SHP77 (cell line): ENCODE measurements around the gene SSH2.

Source experiments
- DNase-seq, 2 experiments: peaks; one replicate each; lab custom pipeline; 2025; lab: John Stamatoyannopoulos, UW

SSH2 gene

DNA sequence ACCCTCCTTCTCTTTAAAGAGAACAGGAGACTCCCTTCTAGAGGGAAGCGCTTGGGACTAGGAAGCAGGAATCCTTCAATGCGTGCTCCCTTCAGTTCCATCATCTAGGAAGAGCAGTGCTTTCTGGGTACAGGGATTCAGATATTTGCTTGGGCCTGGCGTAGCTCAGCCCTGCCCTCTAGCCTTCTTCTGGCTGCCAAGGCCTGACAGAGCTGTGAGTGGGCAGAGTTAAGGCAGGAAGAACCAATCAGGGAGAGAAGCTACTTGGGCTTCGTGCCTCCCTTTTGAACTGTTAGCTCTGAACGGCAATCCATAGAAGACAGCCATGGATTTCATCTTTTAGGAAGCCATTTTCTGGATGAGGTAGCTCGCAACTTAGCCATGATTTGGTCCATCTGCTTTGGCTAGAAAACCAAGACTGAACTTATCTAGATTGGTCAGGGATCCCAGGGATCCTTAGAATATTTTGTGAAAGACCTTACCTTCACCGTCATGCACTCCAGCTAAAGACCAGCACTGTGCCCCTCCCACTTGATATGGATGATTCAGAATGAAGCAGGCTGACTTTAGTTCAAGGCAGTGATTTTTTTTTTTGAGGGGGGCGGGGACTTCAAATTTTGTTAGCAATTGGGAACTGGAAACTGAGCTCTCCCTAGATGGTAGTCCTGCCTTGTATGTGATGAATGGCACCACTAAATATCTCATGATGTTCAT, 304.8 kb downstream of the SSH2 start:
- DNase-seq: peak in 1 of 2 experiments; percentile 51

GRCh38 chr17:29624586-29624985, 305.4 kb downstream of the SSH2 start:
- no peak for DNase-seq

GRCh38 chr17:29623283-29623647, 306.8 kb downstream of the SSH2 start:
- DNase-seq: no peak

GRCh38 chr17:29622337-29623282, 307.4 kb downstream of the SSH2 start, which contains the start of gene CORO6:
TSS of gene CORO6 (minus strand) at chr17:29622912. CDS start at chr17:29621421, 1,491 bp downstream.
- DNase-seq: peak; percentile 34 to 50

- no peak for DNase-seq
Observed at GRCh38 chr17:29621751-29622194, 308.3 kb downstream of the SSH2 start.

DNA sequence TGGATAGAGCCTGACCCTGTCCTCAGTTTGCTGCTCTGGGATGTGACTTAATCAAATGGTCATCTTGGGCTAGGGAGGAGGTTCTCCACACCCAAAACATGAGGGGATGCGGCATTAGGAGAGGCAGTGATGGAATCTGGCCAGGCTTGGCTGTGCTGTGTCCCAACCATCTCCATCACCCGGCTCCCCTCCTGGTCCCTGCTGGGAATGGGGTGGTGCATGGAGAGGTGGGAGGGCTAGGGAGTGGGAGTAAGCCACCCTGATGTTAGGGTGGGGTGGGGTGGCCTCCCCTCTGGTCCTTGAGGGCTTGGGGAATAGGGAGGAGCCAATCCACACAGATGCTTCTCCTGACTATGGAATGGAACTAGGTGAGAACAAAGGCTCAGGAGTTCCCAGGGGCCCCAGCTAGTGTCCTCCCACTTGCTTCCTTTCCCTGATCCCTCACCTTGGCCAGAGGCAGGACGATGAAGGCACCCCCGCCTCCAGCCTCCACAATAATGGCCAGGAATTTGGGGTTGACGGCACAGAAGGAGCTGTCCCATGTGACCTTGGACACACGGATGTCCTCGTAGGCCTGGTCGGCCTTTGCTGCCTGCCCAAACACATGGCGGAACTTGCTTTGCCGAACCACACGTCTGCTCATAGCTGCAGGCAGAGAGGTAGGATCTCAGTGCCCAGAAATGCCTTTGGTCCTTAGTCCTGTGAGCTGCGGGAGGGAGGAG, 309.1 kb downstream of the SSH2 start:
- DNase-seq: no peak

DNA sequence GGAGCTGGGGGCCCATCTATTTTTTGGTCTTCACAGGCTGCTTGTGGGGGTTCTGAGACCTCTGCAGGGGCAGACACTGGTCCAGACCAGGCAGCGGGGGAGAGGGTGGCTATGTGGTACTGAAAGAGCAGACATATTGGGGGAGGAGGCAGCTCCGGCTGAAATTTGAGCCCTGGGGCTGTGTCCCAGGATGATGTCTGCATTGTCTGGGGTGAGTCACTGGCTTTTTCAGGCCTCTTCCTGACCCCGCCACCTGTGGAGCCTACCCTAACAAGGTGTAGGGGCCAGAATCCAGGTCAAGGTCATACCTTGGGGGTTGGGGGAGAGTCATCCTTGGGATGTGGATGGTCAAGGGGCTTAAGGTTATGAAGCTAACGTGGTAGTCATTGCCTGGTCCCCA, 309.8 kb downstream of the SSH2 start:
- DNase-seq: no peak

DNA sequence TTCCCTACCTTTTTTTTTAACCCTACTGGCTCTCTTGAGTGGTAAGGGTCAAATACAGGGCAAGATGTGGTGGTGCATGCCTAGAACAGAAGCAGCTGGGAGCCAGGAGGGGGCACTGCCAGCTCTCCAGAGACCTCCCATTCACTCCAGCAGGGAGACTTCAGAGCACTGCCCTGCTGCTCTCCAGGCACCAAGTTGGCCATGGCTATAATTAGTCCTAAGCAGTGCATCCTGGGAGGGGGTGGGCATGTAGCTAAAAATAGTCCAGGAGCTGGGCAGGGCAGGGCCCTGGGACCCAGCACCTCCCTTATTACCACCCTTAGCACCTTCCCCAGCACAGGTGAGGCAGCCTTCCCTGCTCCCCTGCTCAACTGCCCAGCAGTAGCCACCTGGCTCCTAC, 310.8 kb downstream of the SSH2 start:
- DNase-seq: peak; percentile 21 to 44

- no peak for DNase-seq
Observed at GRCh38 chr17:29618272-29619065, 311.6 kb downstream of the SSH2 start.

DNA sequence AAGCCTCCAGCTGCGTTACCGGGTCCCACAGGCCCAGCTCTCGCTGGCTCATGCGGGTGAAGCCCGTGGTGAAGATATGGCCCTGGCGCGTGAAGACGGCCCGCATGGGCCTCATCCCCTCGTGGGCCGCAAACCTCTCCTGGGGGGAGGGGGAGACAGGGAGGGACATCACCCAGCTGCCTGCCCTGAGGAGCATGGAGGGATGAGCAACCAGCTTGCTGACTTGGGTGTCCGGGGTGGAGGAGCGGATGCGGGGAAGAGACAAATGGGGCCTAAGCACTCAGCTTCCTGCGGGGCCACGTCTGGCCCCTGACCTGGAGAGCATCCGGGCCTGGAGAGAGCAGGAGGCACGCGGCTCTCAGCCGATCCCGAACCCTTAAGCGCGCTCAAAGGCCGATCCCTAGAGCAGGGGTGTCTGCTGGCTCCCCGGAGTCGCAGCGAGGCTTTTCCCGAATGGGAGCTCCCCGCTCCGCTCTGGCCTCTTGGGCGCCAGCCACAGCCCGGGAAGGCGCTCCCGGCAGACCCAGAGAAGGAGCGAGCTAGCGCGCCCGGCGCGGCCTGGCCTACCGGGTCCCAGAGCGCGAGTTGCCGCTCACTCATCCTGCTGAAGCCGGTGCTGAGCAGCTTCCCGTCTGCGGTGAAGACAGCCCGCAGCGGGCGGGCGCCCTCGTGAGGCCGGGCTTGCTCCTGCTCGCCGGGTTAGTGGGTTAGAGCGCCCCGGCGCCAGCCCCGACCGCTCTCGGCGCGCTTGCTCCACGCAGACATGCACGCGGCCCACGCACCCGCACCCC, 312.4 kb downstream of the SSH2 start:
- no peak for DNase-seq

DNA sequence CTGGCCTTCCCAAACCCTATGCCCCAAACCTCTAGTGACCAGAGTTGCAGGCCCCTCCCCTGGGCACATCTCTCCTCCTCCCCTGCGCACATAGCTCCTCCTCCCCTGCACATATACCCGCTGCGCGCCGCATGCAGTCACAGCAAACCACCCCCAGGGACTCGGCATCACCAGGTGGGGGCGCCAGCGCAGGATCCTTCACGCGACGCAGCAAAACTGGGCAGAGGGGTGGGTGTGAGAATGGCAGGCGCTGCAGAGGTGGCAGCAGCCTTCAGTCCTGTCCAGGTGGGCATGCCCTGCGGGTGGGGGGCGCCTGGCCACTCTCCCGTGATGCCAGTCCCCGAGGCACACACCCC, 312.9 kb downstream of the SSH2 start:
- peak; percentile 40 to 80 for DNase-seq

DNA sequence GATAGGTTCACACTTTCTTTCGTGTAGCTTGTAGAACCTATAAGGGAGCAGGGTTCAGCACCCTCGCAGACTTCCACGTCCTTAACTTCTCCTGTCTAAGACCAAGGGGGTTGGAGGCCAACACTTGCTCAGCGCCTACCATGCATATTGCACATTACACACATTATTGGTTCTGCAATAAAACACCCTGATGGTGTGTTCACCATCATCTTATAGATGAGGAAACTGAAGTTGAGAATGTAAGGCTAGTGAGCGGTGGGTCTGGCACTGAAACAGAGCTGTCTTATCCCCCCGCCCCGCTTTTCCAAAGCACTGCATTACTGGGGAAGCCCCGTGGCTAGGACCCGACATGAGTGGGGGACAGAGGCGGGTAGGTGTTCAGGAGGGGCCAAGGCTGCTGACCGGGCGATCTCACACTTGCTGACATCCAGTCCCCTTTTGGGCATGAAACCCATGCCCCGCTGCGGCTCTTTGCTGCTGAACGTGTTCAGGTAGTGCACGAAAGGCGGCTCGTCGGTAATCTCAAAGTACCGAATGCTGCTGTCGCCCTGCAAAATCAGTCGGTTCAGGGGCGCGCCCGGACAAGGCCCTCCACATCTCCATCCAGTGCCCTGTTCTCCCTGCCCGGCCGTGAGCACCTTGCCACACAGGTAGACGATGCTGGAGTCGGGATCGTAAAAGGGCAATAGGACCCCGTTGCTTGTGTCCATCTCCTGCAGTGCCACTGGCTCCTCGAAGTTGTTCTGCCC, 313.6 kb downstream of the SSH2 start:
- no peak for DNase-seq

DNA sequence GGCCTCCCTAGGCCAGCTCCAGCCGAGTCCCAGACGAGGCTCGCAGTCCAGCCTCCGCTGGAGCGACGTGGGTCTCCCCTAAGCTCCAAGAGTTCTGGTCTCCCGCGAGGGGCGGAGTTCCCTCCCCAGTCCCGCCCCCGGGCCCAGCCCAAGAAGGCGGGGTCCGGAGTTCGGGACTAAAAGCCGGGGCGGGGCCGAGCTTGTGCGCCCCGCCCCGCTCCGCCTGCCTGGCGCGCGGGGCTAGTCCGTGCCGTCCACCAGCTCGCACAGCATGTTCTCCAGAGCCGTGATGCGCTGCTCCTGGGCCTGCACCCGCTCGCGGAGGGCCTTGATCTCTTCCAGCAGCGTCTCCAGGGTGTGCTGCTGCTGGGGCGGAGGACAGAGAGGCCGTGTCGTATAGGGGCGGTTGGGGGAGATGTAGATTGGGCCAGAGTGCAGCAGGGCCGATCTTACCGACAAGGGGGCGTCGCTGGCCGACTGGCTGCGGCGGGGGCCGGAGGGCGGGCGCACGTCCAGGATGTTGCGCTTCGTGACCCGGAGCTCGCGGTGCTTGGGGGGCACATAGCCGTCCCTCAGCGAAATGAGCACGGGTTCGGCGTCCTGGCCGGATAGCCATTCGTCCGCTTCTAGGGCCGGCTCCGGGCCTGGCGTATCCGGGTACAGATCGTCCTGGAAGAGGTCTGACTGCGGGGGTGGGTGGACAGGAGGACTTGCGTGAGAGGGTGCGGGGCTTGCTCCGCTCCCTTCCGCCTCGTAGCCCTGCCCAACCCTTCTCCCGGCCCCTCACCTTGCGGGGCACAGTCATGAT, 314.3 kb downstream of the SSH2 start:
- no peak for DNase-seq

- DNase-seq: no peak
Observed at GRCh38 chr17:29615048-29615385, 315.0 kb downstream of the SSH2 start.

GRCh38 chr17:29614349-29615047, 315.5 kb downstream of the SSH2 start:
- no peak for DNase-seq

DNA sequence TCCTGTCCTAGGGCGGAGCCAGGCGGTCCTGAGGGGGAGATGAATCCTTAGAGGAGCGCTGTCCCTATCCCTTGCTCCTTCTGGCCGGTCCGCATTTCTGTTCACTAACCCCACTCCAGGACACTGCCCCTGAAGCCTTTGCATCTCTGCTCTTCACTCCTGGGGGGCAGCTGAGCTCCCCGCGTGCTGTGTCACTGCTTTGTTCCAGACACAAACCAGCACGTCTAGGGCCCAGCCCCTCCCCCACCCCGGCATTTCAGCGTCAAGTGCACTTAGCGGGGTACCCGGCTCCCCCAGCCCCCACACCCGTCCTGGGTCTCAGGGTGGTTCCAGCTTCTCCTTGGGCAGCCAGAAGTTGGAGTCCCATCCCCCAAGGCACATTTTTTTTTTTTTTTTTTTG, 316.2 kb downstream of the SSH2 start:
- DNase-seq: no peak

GRCh38 chr17:29613352-29613837, 316.6 kb downstream of the SSH2 start:
- no peak for DNase-seq
